ENCODE data around the gene ATXN7L1. TPM values are rescaled to one million over a fixed set of nuclear protein-coding genes. Genes with fewer than 3 reads are reported as not detected.

The ATXN7L1 gene
- total RNA-seq, 4 donors from 2014 or later: 4.6 to 12.5 (median 10.1) TPM

GRCh38 chr7:105682341-105683060 is 193.9 kb downstream of the ATXN7L1 start:
- Histone ChIP-seq H3K36me3 (no peaks in the 10 kb centered on the region), H3K27me3 (no peaks in the 10 kb centered on the region), H3K9me3 (no peaks in the 10 kb centered on the region), H3K4me1 (peaks cover 24 to 50% (median 48%) of the 10 kb centered on the region in 4 donors), H3K4me3 (no peak overlapping the region), H3K27ac (replicated peaks in 1 of 4) (peak overlapping the region in 1 of 4 donors; percentile 11)
- intact Hi-C loops (cut with DNase I): no loop called here
- TF ChIP-seq EP300 (IDR thresholded peaks at IDR 0.05) (no peak), POLR2AphosphoS5 (IDR thresholded peaks at IDR 0.05) (no peak), POLR2A (IDR thresholded peaks at IDR 0.05; ENCODE audit: low read depth) (no peak), CTCF (IDR thresholded peaks at IDR 0.05) (no peak)
- 70% methylated on average over 2 of the region's 2 CpGs for WGBS
- no peak for DNase-seq (ENCODE audit: extremely low spot score)

GRCh38 chr7:105680505-105681187 is 195.8 kb downstream of the ATXN7L1 start:
- H3K36me3 ChIP-seq: no peaks in the 10 kb centered on the region
- no peaks in the 10 kb centered on the region for H3K9me3 ChIP-seq
- 87% methylated on average over 9 of the region's 9 CpGs for WGBS
- peak overlapping the region; percentile 69 to 84 (median 78) for H3K27ac ChIP-seq (replicated peaks in 1 of 4)
- H3K4me3 ChIP-seq: no peak overlapping the region
- peaks cover 42 to 68% (median 65%) of the 10 kb centered on the region in 4 donors for H3K4me1 ChIP-seq
- TF ChIP-seq CTCF (IDR thresholded peaks at IDR 0.05): no peak
- TF ChIP-seq POLR2AphosphoS5 (IDR thresholded peaks at IDR 0.05): peak in 1 of 2 donors; percentile 4
- TF ChIP-seq POLR2A (IDR thresholded peaks at IDR 0.05; ENCODE audit: low read depth): no peak
- DNase-seq (ENCODE audit: extremely low spot score): no peak
- no peaks in the 10 kb centered on the region for H3K27me3 ChIP-seq
- intact Hi-C loops (cut with DNase I): no loop called here

- H3K4me1 ChIP-seq: peaks cover 48 to 77% (median 73%) of the 10 kb centered on the region in 4 donors
Observed at GRCh38 chr7:105678811-105679495, 197.4 kb downstream of the ATXN7L1 start.

GRCh38 chr7:105677817-105678573 is 198.4 kb downstream of the ATXN7L1 start:
- peaks cover 58 to 81% (median 79%) of the 10 kb centered on the region in 4 donors for H3K4me1 ChIP-seq
- peak overlapping the region; percentile 69 to 84 (median 78) for H3K27ac ChIP-seq (replicated peaks in 1 of 4)
- TF ChIP-seq CTCF (IDR thresholded peaks at IDR 0.05) (no peak), POLR2A (IDR thresholded peaks at IDR 0.05; ENCODE audit: low read depth) (no peak), POLR2AphosphoS5 (IDR thresholded peaks at IDR 0.05) (no peak), EP300 (IDR thresholded peaks at IDR 0.05) (no peak)
- no peaks in the 10 kb centered on the region for H3K27me3 ChIP-seq
- DNase-seq (ENCODE audit: extremely low spot score): no peak
- intact Hi-C loops (cut with DNase I): no loop called here
- peak overlapping the region; percentile 44 to 64 (median 46) for H3K4me3 ChIP-seq
- WGBS: 78% methylated on average over 11 of the region's 11 CpGs
- no peaks in the 10 kb centered on the region for H3K9me3 ChIP-seq
- H3K36me3 ChIP-seq: no peaks in the 10 kb centered on the region

More at GRCh38 chr7:105678811-105679495, 197.4 kb downstream of the ATXN7L1 start:
- WGBS: 14% methylated on average over 18 of the region's 25 CpGs
- H3K36me3 ChIP-seq: no peaks in the 10 kb centered on the region
- H3K27me3 ChIP-seq: no peaks in the 10 kb centered on the region
- peak overlapping the region; percentile 69 to 84 (median 78) for H3K27ac ChIP-seq (replicated peaks in 1 of 4)
- TF ChIP-seq EP300 (IDR thresholded peaks at IDR 0.05): no peak
- TF ChIP-seq POLR2AphosphoS5 (IDR thresholded peaks at IDR 0.05): peak; percentile 76 to 79
- H3K4me3 ChIP-seq: peak overlapping the region; percentile 44 to 64 (median 46)
- peak; percentile 94 for DNase-seq (ENCODE audit: extremely low spot score)
- H3K9me3 ChIP-seq: no peaks in the 10 kb centered on the region
- intact Hi-C loops (cut with DNase I): no loop called here

Measured in esophagus muscularis mucosa (tissue), 4 donors.